22Rv1 (cell line): ENCODE measurements around the gene LRRC70.

ENCODE experiments used
- ZFX ChIP-seq: fragments of 450-650 bp; IDR thresholded peaks from 2 replicates; pipeline ENCODE4 v1.6.1; 2017; ENCODE audit warnings: antibody characterized with exemption, borderline replicate concordance
- TF ChIP-seq, protein P1 (sequence below): fragments of 450-650 bp; IDR thresholded peaks from 2 replicates; pipeline ENCODE4 v1.5.1; 2017; ENCODE audit warnings: mild to moderate bottlenecking

DNA sequence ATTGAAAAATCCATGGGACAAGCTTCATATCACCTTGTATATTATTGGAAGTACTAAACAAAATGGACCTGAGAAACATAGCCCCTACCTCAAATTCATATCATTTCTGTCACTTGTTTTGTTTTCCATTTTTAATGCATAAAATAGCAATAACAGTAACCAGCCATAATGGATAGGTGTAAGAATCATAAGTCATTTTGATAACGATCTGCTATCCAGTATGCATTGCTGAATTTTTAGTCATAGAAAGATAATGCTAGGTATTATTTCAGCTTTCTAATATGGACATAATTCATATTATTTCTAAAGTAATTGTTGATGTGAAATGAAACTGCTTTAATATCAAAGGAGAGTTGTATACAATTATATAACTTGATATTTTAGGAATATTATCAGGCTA lies 1.1 kb upstream of the LRRC70 start:
- TF ChIP-seq, protein P1, sequence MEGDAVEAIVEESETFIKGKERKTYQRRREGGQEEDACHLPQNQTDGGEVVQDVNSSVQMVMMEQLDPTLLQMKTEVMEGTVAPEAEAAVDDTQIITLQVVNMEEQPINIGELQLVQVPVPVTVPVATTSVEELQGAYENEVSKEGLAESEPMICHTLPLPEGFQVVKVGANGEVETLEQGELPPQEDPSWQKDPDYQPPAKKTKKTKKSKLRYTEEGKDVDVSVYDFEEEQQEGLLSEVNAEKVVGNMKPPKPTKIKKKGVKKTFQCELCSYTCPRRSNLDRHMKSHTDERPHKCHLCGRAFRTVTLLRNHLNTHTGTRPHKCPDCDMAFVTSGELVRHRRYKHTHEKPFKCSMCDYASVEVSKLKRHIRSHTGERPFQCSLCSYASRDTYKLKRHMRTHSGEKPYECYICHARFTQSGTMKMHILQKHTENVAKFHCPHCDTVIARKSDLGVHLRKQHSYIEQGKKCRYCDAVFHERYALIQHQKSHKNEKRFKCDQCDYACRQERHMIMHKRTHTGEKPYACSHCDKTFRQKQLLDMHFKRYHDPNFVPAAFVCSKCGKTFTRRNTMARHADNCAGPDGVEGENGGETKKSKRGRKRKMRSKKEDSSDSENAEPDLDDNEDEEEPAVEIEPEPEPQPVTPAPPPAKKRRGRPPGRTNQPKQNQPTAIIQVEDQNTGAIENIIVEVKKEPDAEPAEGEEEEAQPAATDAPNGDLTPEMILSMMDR, result no peak
- TF ChIP-seq ZFX, result no peak
